HG03066 (cell line): ENCODE measurements around the gene BTBD6.
"Not testable (repeated sequence)": the region's sequence is repeated elsewhere in the genome, so short reads cannot be mapped to it uniquely, and the experiment has no call there.

Source experiments
- ATAC-seq: cut with Tn5 transposase; IDR thresholded peaks from one replicate; pipeline ENCODE4 v1.9.1; 2021; ENCODE audit warnings: low read depth; ENCODE audit not compliant: unreplicated experiment

The BTBD6 gene

GRCh38 chr14:105261781-105262180 is 13.4 kb downstream of the BTBD6 start:
- no peak for ATAC-seq

- ATAC-seq = no peak
Observed at GRCh38 chr14:105267820-105268548, 19.7 kb downstream of the BTBD6 start.

DNA sequence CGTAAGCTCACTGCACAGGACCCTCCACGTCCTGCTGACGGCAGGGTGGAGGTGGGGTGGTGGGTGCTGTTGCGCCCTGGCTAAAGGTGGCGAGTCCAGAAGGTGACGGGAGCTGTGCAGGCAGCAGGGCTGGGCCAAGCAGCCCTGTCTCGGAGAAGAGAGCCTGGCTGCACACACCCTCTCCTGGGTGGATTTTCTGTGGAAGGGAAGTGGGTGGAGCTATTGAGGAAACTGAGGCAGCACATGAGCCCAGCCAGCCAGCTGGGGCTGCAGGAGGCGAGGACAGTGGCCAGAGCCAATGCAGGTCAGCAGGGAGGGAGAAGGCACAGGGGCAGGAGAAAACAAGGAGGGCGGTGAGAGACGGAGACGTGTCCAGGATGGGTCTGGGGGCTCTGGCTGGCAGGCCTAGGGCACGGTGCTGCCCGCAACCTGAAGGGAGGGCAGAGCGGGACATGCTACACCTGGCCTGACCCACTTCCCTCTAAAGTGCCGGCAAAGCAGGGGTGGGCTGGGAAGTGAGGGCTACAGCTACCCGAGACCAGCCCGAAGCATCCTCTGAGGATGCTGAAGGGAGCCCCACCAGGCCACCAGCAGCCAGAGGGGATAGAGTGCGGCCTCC is 20.5 kb downstream of the BTBD6 start:
- no peak for ATAC-seq

- no peak for ATAC-seq
Observed at GRCh38 chr14:105269405-105269804, 21.1 kb downstream of the BTBD6 start.

- ATAC-seq = no peak
Observed at GRCh38 chr14:105271224-105271890, 23.0 kb downstream of the BTBD6 start.

GRCh38 chr14:105272623-105273022 is 24.3 kb downstream of the BTBD6 start:
- ATAC-seq = no peak

DNA sequence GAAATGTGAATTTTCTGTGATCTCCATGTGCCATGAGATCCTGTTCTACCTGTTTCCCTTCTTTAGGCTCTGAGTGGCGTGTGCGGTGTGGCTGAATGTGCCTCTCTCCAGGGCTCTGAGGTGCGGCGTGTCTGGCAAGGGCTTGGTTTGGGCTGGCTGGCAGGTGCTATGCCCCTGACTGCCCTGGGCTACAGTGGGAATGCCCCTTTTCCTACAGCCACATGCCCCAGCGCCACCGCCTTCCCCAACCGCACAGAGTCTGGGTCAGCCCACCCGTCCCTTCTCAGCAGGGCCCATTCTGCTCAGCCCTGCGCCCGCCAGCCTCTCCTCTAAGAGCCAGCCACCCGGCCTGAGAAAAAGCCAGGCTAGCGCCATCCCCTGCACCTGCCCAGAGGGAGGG is 24.7 kb downstream of the BTBD6 start:
- no peak for ATAC-seq

GRCh38 chr14:105274637-105275036 is 26.3 kb downstream of the BTBD6 start:
- no peak for ATAC-seq

- ATAC-seq = no peak
Observed at GRCh38 chr14:105275267-105275946, 27.1 kb downstream of the BTBD6 start.

DNA sequence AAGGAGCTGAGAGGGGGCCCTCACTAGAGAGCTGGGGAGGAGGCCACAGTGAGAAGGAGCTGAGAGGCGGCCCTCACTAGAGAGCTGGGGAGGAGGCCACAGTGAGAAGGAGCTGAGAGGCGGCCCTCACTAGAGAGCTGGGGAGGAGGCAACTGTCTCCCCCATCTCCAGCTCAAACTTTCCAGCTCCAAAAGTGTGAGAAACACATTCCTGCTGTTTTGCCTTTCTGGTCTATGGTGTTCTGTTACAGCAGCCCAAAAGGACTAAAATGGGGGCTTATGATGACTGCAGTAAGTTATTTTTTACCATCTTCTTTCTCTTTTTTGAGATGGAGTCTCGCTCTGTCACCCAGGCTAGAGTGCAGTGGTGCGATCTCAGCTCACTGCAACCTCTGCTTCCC is 29.1 kb downstream of the BTBD6 start:
- ATAC-seq = not testable (repeated sequence)

DNA sequence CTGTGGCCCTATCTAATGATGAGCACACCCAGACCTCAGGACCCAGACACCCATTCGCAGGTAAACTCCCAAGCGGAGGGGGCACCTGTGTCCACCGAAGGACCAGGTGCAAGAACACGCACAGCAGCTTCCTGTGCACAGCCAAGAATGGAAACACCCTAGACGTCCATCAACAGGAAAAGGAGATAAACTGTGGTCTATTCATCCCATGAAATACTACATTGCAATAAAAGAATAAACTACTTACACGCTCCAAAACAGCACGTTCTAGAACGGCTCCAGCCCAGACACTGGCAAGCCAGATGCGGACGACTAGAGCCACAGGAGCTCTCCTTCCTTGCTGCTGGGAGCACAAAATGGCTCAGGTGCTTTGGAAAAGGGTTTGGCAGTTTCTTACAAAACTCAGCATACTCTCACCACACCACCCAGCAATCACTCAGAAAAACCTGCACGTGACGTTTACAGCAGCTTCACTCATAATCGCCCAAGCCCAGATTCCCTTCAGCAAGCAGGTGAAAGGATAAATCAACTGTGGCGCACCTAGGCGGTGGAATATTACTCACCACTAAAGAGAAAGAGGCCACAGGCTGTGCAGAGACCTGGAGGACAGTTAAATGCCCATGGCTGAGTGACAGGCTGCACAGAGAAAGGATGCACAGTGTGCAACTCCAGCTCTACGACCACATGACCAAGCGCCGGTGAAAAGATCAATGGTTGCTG is 31.5 kb downstream of the BTBD6 start:
- ATAC-seq = no peak

GRCh38 chr14:105280525-105280924 is 32.2 kb downstream of the BTBD6 start:
- ATAC-seq = no peak

DNA sequence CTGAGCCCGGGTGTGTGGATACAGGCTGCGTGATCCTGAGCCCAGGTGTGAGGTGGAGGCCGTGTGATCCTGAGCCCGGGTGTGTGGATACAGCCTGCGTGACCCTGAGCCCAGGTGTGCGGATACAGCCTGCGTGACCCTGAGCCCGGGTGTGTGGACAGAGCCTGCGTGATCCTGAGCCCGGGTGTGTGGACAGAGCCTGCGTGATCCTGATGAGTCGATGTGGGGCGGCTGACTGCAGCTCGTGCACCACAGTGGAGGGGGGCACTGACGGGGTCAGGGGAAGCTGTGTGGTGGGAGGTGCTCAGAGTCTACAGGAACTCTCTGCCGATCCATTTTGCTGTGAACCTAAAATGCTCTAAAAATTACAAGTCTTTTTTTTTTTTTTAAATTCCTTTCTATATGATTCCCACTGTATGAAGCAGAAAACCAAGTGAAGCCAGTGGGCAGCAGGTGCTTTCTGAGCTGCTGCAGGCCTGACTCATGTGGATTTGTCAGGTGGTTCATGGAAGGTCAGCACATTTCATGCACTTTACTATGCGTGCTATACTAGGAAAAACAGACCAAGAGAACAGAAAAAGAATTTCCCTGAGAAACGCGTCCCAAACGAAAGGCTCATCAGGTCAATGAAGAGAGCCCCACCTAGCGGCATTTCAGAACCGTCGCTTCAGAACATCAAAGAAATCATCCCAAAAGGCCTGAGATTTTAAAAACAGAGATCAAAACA is 33.2 kb downstream of the BTBD6 start:
- ATAC-seq = no peak

DNA sequence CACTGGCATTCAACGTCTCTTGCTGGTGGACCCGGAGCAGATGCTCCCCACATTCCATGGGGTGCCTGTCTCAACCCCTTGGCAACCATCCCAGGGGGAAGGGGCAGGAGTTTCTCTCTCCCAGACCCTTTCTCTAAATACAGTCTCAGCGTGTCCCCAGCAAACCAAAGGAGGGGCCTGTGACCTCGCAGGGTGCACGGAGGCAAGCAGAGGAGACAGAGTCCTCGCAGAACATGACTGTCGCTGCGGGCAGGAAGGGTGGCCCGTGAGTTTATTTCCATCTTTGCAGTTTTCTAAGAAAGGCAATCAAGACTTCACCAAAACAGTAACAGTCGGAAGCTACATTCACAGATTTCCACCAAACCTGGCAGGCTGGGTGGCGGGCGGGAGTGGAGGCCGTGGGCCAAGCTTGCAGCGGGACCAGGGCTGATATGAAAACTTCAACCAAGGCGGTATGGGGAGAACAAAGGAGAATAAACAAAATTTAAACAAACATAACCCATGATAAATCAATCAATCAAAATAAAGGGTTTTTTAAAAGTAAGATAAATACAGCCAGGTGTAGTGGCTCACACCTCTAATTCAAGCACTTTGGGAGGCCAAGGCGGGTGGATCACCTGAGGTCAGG is 33.9 kb downstream of the BTBD6 start:
- no peak for ATAC-seq

DNA sequence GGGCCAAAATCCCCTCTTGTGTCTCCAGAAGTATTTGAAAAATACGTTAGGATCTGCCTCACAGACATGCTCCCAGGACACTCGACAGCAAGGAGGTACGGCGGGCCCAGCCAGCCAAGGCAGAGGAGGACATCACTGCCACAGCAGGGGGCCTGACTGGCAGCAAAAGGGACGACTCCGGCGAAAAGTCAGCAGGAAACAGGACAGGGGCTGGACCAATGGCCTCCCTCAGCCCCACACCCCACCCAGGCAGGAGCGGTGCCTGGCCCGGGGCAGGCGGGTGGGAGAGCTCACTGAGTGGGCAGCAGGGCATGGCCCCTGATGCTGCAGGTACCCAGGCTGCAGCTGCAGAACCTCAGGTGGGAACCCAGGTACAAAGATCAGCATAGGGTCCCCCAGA is 34.7 kb downstream of the BTBD6 start:
- no peak for ATAC-seq

DNA sequence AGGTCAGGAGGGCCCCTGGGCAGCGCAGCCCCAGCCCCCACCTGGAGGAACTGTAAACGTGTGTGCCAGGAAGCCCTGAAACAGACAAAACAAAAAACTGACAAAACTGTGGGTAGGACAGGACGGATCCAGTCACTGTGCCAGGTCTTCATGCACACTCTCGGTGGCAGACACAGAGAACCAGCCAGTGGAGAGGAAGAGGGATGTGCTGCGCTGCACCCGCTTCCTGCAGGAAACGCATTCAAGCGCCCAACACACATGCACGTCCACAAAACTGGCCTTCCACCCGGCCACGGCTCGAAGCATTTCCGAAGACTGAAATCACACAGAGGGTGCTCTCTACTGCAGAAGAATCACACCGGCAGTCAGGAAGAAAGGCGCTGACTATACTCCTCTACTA is 35.6 kb downstream of the BTBD6 start:
- no peak for ATAC-seq

GRCh38 chr14:105285174-105285573 is 36.8 kb downstream of the BTBD6 start:
- ATAC-seq = no peak

- no peak for ATAC-seq
Observed at GRCh38 chr14:105286759-105287144, 38.4 kb downstream of the BTBD6 start.

GRCh38 chr14:105287249-105288102 is 39.1 kb downstream of the BTBD6 start:
- ATAC-seq = no peak
